ENCODE results near the gene ZC3H14.

DNA sequence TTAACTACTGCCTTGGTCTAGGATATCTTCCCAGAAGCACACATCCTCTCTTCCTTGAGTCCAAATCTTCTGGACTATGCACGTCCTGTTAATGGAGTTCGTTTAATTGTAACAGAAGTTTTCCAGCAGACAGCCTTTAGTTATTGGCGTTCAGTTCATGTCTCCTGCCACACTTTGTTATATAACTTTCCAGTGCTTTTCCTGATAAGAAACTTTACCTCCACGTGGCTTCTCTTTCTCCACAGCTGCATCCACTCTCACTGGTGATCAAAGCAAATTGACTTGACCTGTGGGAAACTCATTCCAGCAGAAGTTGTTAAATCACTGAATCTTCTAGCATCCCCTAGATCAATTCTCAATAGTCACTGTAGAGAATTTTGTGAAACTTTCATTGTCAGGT, 27.0 kb upstream of the ZC3H14 start:
- TF ChIP-seq POLR2AphosphoS5 (IDR thresholded peaks at IDR 0.05; ENCODE audit: low read depth, low read length), result no peak
- TF ChIP-seq, protein P1, sequence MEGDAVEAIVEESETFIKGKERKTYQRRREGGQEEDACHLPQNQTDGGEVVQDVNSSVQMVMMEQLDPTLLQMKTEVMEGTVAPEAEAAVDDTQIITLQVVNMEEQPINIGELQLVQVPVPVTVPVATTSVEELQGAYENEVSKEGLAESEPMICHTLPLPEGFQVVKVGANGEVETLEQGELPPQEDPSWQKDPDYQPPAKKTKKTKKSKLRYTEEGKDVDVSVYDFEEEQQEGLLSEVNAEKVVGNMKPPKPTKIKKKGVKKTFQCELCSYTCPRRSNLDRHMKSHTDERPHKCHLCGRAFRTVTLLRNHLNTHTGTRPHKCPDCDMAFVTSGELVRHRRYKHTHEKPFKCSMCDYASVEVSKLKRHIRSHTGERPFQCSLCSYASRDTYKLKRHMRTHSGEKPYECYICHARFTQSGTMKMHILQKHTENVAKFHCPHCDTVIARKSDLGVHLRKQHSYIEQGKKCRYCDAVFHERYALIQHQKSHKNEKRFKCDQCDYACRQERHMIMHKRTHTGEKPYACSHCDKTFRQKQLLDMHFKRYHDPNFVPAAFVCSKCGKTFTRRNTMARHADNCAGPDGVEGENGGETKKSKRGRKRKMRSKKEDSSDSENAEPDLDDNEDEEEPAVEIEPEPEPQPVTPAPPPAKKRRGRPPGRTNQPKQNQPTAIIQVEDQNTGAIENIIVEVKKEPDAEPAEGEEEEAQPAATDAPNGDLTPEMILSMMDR (IDR thresholded peaks at IDR 0.05 in 2 of 3, conservative IDR thresholded peaks at IDR 0.05 in 1 of 3; ENCODE audit: borderline replicate concordance in 1 of 3, insufficient read depth in 1 of 3, low read depth in 2 of 3, low read length in 2 of 3), result no peak
- TF ChIP-seq EZH2 (IDR thresholded peaks at IDR 0.05), result no peak
- no peak for TF ChIP-seq CEBPB (IDR thresholded peaks at IDR 0.05; ENCODE audit: low read depth)
- no peak for TF ChIP-seq TCF7L2 (IDR thresholded peaks at IDR 0.05; ENCODE audit: borderline replicate concordance, extremely low read depth, insufficient read depth, insufficient read length)
